Measurements from ENCODE around the gene HDAC4. TPM values are rescaled to one million over a fixed set of nuclear protein-coding genes. Genes with fewer than 3 reads are reported as not detected.

HDAC4 gene
- total RNA-seq, 8 experiments from 2014 or later, result 12.2 to 55.7 (median 18.1) TPM

DNA sequence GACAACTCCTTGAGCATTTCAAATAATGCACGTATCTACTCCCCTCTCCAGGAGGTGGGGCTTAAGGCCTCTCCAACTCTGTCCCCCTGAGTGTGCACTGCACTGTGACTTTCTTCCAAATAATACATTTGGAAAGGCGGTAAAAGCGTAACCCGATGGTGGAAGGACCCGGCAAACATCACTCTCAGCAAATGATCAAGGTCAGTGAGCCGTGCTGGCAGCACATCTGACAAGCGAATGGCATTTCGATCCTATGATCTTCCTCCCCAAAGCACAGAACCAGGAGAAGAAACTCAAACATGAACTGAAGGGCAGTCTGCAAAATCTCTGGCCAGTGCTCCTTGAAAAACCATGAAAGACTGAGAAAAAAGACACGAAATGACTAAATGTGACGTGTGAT lies 344.2 kb downstream of the HDAC4 start:
- Histone ChIP-seq H3K27ac (no peak overlapping the region), H3K4me1 (replicated peaks in 1 of 2) (no peaks in the 10 kb centered on the region), H3K4me3 (no peak overlapping the region)
- no peak for ATAC-seq (replicated peaks in 6 of 8)
- 80 to 100% (median 93%) methylated on average over 1 to 9 of the region's 10 CpGs for WGBS, 10 experiments
- in situ Hi-C loops (cut with MboI; ENCODE audit: low pct_unique_long_range_greater_than_20kb in 2 of 9, low sequenced_read_pairs in 9 of 9, unreplicated experiment in 9 of 9), result no loop called here

DNA sequence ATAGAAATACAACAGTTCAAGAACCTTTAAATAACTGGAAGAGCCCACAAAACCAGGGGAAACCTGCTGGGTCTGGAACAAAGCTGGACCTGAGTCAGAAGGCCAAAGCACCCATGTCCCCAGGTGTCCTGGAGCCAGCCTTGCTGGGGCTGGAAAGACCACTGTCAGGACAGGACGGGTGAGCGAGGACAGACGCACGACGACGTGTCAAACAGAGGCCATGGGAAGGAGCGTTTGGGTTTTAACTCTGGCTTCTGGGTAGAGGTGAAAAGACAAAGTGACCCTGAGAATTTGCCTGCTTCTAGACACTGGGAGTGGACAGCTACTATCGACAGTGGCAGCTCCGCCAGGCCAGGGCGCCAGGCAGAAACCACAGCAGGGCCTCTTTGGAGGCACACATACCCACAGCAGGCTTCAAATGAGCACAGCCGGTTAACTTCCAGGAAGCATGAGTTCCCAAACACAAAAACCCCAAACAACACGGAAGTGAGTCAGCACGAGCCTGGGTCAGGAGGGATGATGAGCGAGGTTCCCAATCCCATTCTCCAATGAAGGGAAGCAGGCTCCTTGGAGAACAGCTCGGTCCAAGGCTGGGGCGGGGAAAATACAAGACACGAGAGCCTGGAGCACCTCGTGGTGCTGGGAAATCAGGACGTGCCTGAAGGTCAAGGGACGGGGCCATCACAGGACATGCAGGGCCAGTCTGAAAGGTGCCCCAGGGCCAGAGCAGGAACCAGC lies 344.9 kb downstream of the HDAC4 start:
- no peak for ATAC-seq (replicated peaks in 6 of 8)
- H3K4me3 ChIP-seq, result no peak overlapping the region
- WGBS, 10 experiments, result 60 to 100% (median 94%) methylated on average over 1 to 10 of the region's 20 CpGs; no CpG with 5 or more reads in 2 of the 10 experiments
- in situ Hi-C loops (cut with MboI; ENCODE audit: low pct_unique_long_range_greater_than_20kb in 2 of 9, low sequenced_read_pairs in 9 of 9, unreplicated experiment in 9 of 9), result no loop called here
- H3K27ac ChIP-seq, result no peak overlapping the region
- no peaks in the 10 kb centered on the region for H3K4me1 ChIP-seq (replicated peaks in 1 of 2)

DNA sequence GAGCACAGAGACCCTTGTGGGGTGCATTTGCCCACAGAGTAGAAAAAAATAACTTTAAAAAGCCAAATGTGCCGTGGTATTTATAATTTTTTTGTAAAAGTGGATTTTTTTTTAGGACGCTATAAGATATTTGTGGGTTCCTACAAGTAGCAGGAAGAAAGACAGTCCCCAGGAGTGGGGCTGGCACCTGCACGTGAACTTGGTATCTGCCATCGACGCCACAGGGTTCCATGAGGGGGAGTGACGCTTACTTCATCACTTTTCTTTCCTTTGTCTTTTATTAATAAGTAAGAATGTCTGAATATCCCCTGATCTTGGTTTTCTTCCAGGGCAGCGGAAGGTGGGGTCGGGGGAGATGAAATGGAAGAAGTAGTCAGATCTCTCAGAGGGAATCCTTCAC lies 345.9 kb downstream of the HDAC4 start:
- Histone ChIP-seq H3K27ac (no peak overlapping the region), H3K4me3 (no peak overlapping the region), H3K4me1 (replicated peaks in 1 of 2) (no peaks in the 10 kb centered on the region)
- in situ Hi-C loops (cut with MboI; ENCODE audit: low pct_unique_long_range_greater_than_20kb in 2 of 9, low sequenced_read_pairs in 9 of 9, unreplicated experiment in 9 of 9), result no loop called here
- no peak for ATAC-seq (replicated peaks in 6 of 8)
- WGBS, 10 experiments, result 88 to 96% (median 92%) methylated on average over 2 to 8 of the region's 8 CpGs; no CpG with 5 or more reads in 2 of the 10 experiments

DNA sequence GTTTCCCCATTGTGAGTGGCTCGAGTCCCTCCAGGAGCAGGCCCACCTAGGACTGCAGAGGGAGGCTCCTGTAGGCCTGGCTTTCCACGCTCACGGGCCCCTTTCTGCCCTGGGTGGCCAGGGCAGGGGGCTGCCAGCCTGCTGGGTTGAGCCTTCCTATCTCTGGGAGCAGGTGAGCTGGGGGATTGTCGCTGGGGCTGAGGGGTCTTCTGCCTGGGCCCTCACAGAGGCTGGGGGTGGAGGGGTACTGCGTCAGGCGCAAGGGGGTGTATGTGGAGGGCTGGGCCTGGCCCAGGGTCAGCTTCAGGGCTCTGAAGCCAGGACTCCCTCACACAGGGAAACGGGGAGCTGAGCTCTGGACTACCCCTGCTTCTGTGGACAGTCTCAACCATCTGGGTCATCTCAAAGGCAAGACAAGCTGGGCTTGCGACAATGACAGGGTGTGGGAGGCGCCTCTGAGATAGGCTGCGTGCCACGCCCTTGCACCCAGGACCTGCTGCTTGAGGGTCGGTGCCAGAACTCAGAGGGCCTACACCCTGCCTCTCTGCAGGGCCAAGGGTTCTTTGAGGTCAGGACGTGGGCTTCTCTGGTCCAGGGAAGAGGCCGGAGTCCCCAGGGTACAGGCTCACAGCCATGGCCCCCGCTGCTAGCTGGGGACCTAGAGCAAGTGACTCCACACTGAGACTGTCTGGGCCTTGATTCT lies 346.9 kb downstream of the HDAC4 start:
- Histone ChIP-seq H3K4me1 (replicated peaks in 1 of 2) (no peaks in the 10 kb centered on the region), H3K4me3 (no peak overlapping the region), H3K27ac (no peak overlapping the region)
- 80 to 100% (median 97%) methylated on average over 1 to 3 of the region's 15 CpGs; no CpG with 5 or more reads in 6 of the 10 experiments for WGBS, 10 experiments
- no peak for ATAC-seq (replicated peaks in 6 of 8)
- in situ Hi-C loops (cut with MboI; ENCODE audit: low pct_unique_long_range_greater_than_20kb in 2 of 9, low sequenced_read_pairs in 9 of 9, unreplicated experiment in 9 of 9), result no loop called here

DNA sequence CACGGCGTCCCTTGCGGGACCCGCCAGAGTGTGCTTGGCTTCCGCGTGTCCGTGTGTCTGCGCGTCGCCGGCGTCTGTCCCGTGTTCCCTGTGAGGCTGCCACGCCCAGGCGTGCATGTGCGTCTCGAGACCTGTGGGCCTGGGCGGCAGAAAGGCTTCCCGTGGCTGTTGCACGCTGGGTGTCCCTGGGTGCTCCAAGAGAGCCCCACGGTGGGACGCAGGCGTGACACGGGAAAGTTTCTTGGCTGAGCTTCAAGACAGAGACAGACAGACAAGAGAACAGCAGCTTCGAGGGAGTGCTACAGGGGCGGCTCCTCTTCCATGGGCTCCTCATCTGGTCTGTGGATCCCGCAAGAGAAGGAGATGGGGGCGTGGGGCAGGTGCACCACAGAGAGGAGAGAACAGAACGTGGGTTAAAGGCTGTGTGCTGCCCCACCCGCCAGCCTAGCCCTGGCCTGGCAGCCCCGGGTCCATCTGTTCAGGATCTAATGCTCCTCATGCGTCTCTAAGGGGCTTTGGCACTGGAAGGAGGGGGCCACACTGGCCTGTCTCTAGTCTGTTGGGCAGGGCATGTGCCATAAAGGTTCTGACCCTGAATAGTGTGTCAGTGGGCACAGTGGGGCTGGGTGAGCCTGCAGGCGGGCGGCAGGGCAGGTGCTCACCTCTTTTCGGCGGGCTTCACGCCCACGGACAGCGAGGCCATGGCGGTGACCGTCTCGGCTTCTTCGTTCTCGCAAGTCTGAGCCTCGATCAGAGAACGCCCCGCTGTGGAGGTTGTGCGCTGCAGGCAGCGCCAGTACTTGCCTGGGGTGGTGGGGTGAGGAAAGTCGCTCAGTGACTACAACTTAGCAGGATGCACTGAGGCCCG lies 347.8 kb downstream of the HDAC4 start:
- WGBS, 10 experiments, result 85 to 100% (median 94%) methylated on average over 2 to 18 of the region's 51 CpGs; no CpG with 5 or more reads in 4 of the 10 experiments

DNA sequence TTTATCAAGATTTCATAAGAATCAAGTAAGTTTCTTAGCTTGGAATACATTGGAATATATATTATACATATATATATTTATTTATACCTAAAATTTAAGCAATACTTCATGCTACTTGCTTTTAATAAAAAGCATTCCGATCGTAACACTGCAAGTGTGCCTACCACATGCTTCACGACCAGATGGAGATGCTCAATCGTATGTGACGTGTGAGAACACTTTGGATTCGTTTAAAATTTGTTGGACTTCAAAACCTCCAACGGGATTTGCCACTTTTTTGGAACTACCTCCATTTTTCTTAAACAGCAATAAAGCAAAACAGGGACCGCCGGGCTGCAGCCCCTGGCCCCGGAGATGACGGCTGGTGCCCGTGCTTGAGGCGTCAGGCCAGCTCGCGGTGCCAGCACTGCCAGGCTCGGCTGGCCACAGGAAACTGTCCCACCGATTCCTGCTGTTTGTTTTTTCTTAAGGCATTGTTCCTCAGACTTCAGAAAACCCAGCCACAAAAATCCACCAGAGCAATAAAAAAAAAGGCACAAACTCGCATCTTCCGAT lies 348.9 kb downstream of the HDAC4 start:
- 75 to 100% (median 96%) methylated on average over 1 to 16 of the region's 19 CpGs for WGBS, 10 experiments
- no peak for ATAC-seq (replicated peaks in 6 of 8)
- in situ Hi-C loops (cut with MboI; ENCODE audit: low pct_unique_long_range_greater_than_20kb in 2 of 9, low sequenced_read_pairs in 9 of 9, unreplicated experiment in 9 of 9), result no loop called here

More for the DNA sequence above, 347.8 kb downstream of the HDAC4 start:
- no peak overlapping the region for H3K4me3 ChIP-seq
- in situ Hi-C loops (cut with MboI; ENCODE audit: low pct_unique_long_range_greater_than_20kb in 2 of 9, low sequenced_read_pairs in 9 of 9, unreplicated experiment in 9 of 9), result no loop called here
- H3K27ac ChIP-seq, result no peak overlapping the region
- H3K4me1 ChIP-seq (replicated peaks in 1 of 2), result peaks cover 0 to 7% of the 10 kb centered on the region in 2 donors
- no peak for ATAC-seq (replicated peaks in 6 of 8)

DNA sequence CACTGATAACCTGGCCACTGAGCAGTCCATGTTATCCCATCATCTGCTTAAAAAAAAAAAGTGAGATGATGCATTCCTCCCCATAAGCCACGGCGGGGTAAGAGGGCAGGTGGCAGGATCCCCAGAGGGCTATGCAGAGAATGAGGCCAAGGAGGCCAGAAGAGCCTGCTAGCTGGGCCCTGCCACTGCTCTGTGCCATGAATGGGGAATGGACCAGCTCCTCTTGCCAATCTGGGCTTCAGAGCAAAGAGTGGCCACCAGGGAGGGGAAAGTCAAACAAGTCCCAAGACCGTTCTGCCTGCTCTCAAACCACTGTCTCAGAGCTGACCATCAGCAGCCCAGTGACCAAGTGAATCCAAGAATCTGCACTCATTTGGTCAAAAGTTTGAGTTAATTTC lies 350.6 kb downstream of the HDAC4 start:
- ATAC-seq (replicated peaks in 6 of 8), result no peak

More for the DNA sequence above, 348.9 kb downstream of the HDAC4 start:
- peaks cover 0 to 7% of the 10 kb centered on the region in 2 donors for H3K4me1 ChIP-seq (replicated peaks in 1 of 2)
- H3K4me3 ChIP-seq, result no peak overlapping the region
- H3K27ac ChIP-seq, result no peak overlapping the region

DNA sequence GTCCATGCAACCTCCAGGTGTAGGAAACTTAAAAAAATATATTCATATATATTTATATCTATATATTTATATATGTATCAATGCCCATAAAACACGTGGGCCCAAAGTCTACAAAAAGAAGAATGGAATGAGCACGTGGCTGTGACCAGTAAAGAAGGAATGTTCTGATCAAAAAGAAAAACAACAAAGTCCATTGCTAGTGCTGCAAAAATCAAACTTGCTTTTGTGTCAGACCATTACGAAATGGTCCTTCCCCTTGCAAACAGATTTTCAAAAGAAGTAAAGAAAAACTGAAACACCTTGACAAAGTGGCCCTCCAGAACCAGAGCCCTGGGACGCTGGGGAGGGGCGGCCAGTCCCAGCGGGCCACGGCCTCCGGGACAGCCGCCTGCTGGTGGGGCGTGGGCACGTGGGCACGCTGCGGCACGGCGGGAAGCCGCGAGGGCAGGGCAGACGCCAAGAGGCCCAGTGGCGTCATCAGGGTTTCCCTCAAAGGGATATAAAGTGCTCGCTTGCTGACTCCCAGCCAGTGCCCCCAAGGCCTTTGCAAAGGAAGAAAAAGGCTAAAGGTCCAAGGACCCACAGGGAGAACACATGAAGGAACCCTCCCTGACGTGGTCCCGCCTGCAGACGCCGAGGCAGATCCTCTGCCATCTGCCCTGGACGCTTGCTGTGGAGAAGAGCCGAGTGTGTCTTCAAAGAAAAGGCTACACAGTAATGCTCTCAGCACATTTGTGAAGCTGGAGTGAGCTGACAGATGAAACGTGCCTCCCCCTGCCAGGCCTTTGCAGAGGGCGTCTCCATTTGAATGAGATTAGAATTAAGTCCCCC lies 351.2 kb downstream of the HDAC4 start:
- peaks cover 0 to 7% of the 10 kb centered on the region in 2 donors for H3K4me1 ChIP-seq (replicated peaks in 1 of 2)
- no peak for ATAC-seq (replicated peaks in 6 of 8)
- in situ Hi-C loops (cut with MboI; ENCODE audit: low pct_unique_long_range_greater_than_20kb in 2 of 9, low sequenced_read_pairs in 9 of 9, unreplicated experiment in 9 of 9), result no loop called here
- no peak overlapping the region for H3K27ac ChIP-seq
- H3K4me3 ChIP-seq, result no peak overlapping the region
- 70 to 100% (median 90%) methylated on average over 1 to 13 of the region's 28 CpGs for WGBS, 10 experiments

More for the DNA sequence above, 350.6 kb downstream of the HDAC4 start:
- Histone ChIP-seq H3K4me3 (no peak overlapping the region), H3K27ac (no peak overlapping the region), H3K4me1 (replicated peaks in 1 of 2) (peaks cover 0 to 7% of the 10 kb centered on the region in 2 donors)
- in situ Hi-C loops (cut with MboI; ENCODE audit: low pct_unique_long_range_greater_than_20kb in 2 of 9, low sequenced_read_pairs in 9 of 9, unreplicated experiment in 9 of 9), result no loop called here
- 50 to 100% (median 90%) methylated on average over 1 to 3 of the region's 3 CpGs; no CpG with 5 or more reads in 5 of the 10 experiments for WGBS, 10 experiments

DNA sequence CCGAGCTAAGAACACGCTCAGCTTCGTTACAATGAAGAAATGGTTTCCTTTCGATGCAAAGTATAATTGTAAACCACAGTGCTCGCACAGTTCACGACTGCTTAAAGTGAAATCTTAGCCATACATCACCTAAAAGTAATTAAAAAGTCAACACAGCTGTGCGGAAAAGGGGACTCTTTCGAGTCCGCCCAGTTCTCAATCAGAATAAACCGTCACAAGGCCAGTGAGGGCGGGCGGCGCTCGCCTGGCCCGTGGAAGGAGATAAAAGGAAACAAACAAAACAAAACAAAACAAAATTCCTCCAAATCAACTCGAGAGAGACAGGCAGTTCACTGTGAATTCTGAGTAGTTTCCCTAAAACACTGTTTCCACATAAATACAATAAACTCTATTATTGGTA lies 352.1 kb downstream of the HDAC4 start:
- no peak overlapping the region for H3K27ac ChIP-seq
- H3K4me1 ChIP-seq (replicated peaks in 1 of 2), result peaks cover 0 to 7% of the 10 kb centered on the region in 2 donors
- in situ Hi-C loops (cut with MboI; ENCODE audit: low pct_unique_long_range_greater_than_20kb in 2 of 9, low sequenced_read_pairs in 9 of 9, unreplicated experiment in 9 of 9), result no loop called here
- peak in 5 of 8 experiments; percentile 27 to 54 (median 36) for ATAC-seq (replicated peaks in 6 of 8)
- H3K4me3 ChIP-seq, result no peak overlapping the region
- WGBS, 10 experiments, result 14 to 97% (median 59%) methylated on average over 2 to 16 of the region's 16 CpGs

DNA sequence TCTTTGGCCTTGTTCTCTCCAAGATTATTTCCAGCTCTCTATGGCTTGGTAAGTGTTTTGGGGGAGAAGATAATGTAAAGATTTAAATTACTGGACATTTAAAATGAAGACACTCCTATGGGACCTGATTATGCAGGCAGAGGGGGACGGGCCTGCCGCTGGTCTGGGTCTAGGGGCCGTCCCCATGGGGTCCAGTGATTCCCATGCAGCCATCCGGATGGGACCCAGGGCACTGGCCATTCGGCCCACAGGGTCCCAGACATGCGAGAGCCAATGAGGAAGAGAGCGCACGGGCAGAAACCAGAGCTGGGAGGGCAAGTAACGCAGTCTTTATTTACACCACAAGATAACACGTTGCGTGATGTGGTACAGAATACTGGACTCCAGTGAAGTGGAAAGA lies 353.0 kb downstream of the HDAC4 start:
- no peak overlapping the region for H3K27ac ChIP-seq
- in situ Hi-C loops (cut with MboI; ENCODE audit: low pct_unique_long_range_greater_than_20kb in 2 of 9, low sequenced_read_pairs in 9 of 9, unreplicated experiment in 9 of 9), result no loop called here
- no peak for ATAC-seq (replicated peaks in 6 of 8)
- H3K4me3 ChIP-seq, result no peak overlapping the region
- WGBS, 10 experiments, result 80 to 100% (median 90%) methylated on average over 1 to 6 of the region's 11 CpGs; no CpG with 5 or more reads in 4 of the 10 experiments
- H3K4me1 ChIP-seq (replicated peaks in 1 of 2), result peaks cover 0 to 7% of the 10 kb centered on the region in 2 donors

DNA sequence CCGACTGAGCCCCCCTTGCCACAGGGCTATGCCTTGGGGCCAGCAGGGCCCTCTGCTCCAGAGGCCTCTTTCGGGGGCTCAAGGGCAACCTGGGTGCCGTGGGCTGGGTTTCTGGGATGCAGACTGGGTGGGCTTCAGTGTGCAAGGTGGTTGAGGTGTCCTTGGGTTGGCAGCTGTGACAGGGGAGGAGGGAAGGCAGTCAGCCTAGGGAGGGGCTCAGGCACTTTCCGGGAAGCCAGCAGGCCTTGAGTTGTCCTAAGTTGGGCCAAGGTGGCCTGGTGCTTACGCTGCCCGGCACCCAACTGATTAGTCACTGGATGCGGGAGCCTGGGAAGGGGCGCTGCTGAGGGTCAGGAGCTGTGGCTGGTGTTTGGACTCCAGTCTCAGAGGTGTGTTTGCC lies 353.4 kb downstream of the HDAC4 start:
- WGBS, 10 experiments, result 100% methylated on average over 1 to 4 of the region's 8 CpGs; no CpG with 5 or more reads in 8 of the 10 experiments
- Histone ChIP-seq H3K27ac (no peak overlapping the region), H3K4me3 (no peak overlapping the region), H3K4me1 (replicated peaks in 1 of 2) (peaks cover 0 to 7% of the 10 kb centered on the region in 2 donors)
- in situ Hi-C loops (cut with MboI; ENCODE audit: low pct_unique_long_range_greater_than_20kb in 2 of 9, low sequenced_read_pairs in 9 of 9, unreplicated experiment in 9 of 9), result no loop called here
- no peak for ATAC-seq (replicated peaks in 6 of 8)

DNA sequence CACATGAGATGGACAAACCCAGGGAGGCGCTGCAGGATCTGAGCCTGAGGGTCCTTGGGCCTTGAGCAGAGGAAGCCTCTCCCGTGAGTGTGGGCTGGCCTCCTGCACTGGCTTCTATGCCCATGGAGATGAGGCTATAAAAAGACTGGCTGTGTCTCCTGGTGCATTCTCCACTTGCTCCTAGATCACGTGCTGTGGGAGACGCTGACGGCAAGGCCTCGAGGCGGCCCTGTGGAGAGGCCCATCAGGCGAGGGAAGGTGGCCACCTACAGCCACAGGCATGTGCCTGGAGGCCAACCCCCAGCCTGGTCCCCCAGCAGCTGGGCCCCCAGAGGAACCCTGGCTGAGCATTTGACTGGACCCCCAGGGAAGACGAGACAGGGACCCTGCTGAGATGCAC lies 354.0 kb downstream of the HDAC4 start:
- ATAC-seq (replicated peaks in 6 of 8), result no peak
- H3K4me1 ChIP-seq (replicated peaks in 1 of 2), result peaks cover 0 to 10% of the 10 kb centered on the region in 2 donors
- in situ Hi-C loops (cut with MboI; ENCODE audit: low pct_unique_long_range_greater_than_20kb in 2 of 9, low sequenced_read_pairs in 9 of 9, unreplicated experiment in 9 of 9), result no loop called here
- whole genome bisulfite sequencing, 10 experiments, result 60 to 100% (median 89%) methylated on average over 1 to 3 of the region's 9 CpGs; no CpG with 5 or more reads in 6 of the 10 experiments
- H3K4me3 ChIP-seq, result no peak overlapping the region
- no peak overlapping the region for H3K27ac ChIP-seq

All from motor neuron (in vitro differentiated cells).